H1 (cell line): ENCODE measurements around the gene EML1. TPM values are rescaled to one million over a fixed set of nuclear protein-coding genes. Genes with fewer than 3 reads are reported as not detected.

Experiments
- ATF3 ChIP-seq: IDR thresholded peaks from 2 replicates; pipeline ENCODE4 v1.6.1; 2011; ENCODE audit warnings: low read depth, mild to moderate bottlenecking, low read length; ENCODE audit not compliant: insufficient read depth
- BCL11A ChIP-seq, 2 experiments: IDR thresholded peaks; one replicate each; pipeline ENCODE4 v1.6.1; 2011; ENCODE audit warnings: low read depth in 2 of 2, low read length in 2 of 2, mild to moderate bottlenecking in 2 of 2
- BRCA1 ChIP-seq: IDR thresholded peaks from 2 replicates; pipeline ENCODE4 v1.6.1; 2012; ENCODE audit warnings: low read depth, low read length, improper control_type of control experiment
- CEBPB ChIP-seq: IDR thresholded peaks from 2 replicates; pipeline ENCODE4 v1.6.1; 2012; ENCODE audit warnings: low read depth, low read length
- CREB1 ChIP-seq: IDR thresholded peaks from 2 replicates; pipeline ENCODE4 v1.6.1; 2012; ENCODE audit warnings: inconsistent platforms
- CTBP2 ChIP-seq: IDR thresholded peaks from 2 replicates; pipeline ENCODE4 v1.7.0; 2011; ENCODE audit warnings: borderline replicate concordance, mild to moderate bottlenecking, moderate library complexity, mixed read lengths, low read length; ENCODE audit not compliant: insufficient read depth, insufficient read length
- EGR1 ChIP-seq: IDR thresholded peaks from 2 replicates; pipeline ENCODE4 v1.6.1; 2011; ENCODE audit warnings: low read depth, low read length, borderline replicate concordance
- EP300 ChIP-seq, 2 experiments: IDR thresholded peaks; 1 replicate in 1 of 2; 2 replicates in 1 of 2; pipeline ENCODE4 v1.6.1; 2011 to 2012; ENCODE audit warnings: low read depth in 2 of 2, low read length in 2 of 2, mild to moderate bottlenecking in 2 of 2, borderline replicate concordance in 1 of 2, inconsistent platforms in 1 of 2, moderate library complexity in 1 of 2
- JUN ChIP-seq: IDR thresholded peaks from 2 replicates; pipeline ENCODE4 v1.6.1; 2011; ENCODE audit warnings: low read depth, mild to moderate bottlenecking, improper control_type of control experiment, low read length
- KDM1A ChIP-seq: fragments of 200-600, 300-600 bp; sonication (generic); IDR thresholded peaks from 2 replicates; pipeline ENCODE4 v1.7.1; 2016; ENCODE audit warnings: mild to moderate bottlenecking, low read length, borderline replicate concordance
- MAFK ChIP-seq: IDR thresholded peaks from 2 replicates; pipeline ENCODE4 v1.6.1; 2012; ENCODE audit warnings: low read depth, mild to moderate bottlenecking, improper control_type of control experiment, low read length
- RAD21 ChIP-seq, 2 experiments: IDR thresholded peaks in 1 of 2; conservative IDR thresholded peaks in 1 of 2; 2 replicates each; pipeline ENCODE4 v1.6.1; 2011; ENCODE audit warnings: low read depth in 2 of 2, low read length in 2 of 2, improper control_type of control experiment in 1 of 2, inconsistent platforms in 1 of 2, mild to moderate bottlenecking in 1 of 2, moderate library complexity in 1 of 2
- RNF2 ChIP-seq: fragments of 200-900, 300-1000 bp; sonication (generic); IDR thresholded peaks from 2 replicates; pipeline ENCODE4 v1.7.1; 2016; ENCODE audit warnings: borderline replicate concordance, low read depth, mild to moderate bottlenecking, antibody characterized with exemption, low read length; ENCODE audit not compliant: poor library complexity, severe bottlenecking; ENCODE audit errors: missing control alignments
- SIN3A ChIP-seq, 2 experiments: IDR thresholded peaks in 1 of 2; conservative IDR thresholded peaks in 1 of 2; 2 replicates each; pipeline ENCODE4 v1.6.1; 2011 to 2012; ENCODE audit warnings: low read length in 2 of 2, improper control_type of control experiment in 1 of 2, low read depth in 1 of 2, mild to moderate bottlenecking in 1 of 2
- SIRT6 ChIP-seq: IDR thresholded peaks from one replicate; pipeline ENCODE4 v1.7.1; 2012; ENCODE audit warnings: low read length, inconsistent platforms
- SRF ChIP-seq: IDR thresholded peaks from 2 replicates; pipeline ENCODE4 v1.6.1; 2011; ENCODE audit warnings: mild to moderate bottlenecking, low read depth, low read length, moderate library complexity
- TBP ChIP-seq: IDR thresholded peaks from 2 replicates; pipeline ENCODE4 v1.6.1; 2011; ENCODE audit warnings: low read depth, low read length, improper control_type of control experiment
- ZNF274 ChIP-seq: IDR thresholded peaks from 2 replicates; pipeline ENCODE4 v1.7.0; 2012; ENCODE audit warnings: low read length, borderline replicate concordance; ENCODE audit errors: extremely low read depth
- polyA plus RNA-seq, 7 experiments: library from polyadenylated mRNA; depleted of rRNA in 3 of 7; stranded (reverse) in 5 of 7; unstranded in 2 of 7; fragments of >200 nt in 5 of 7; fragments of 200-250 nt in 2 of 7; gene quantifications; 1 replicate in 5 of 7; 2 replicates in 1 of 7; 4 replicates in 1 of 7; pipeline versions ENCODE4 v1.2.1 to v1.2.3, GENCODE V29; 2011 to 2013; ENCODE audit warnings: missing spikeins in 2 of 7, mixed read lengths in 2 of 7
- total RNA-seq: library from RNA; stranded (reverse); fragmentation: NEBNext Ultra II Directional; extraction: Animal tissue kit (Norgen Biotek cat#: 25700); gene quantifications from 2 replicates; pipeline ENCODE4 v1.2.1, GENCODE V29; 2021
- TF ChIP-seq, protein P1 (sequence below): IDR thresholded peaks from 2 replicates; pipeline ENCODE4 v1.6.1; 2012; ENCODE audit warnings: low read length, inconsistent platforms
- TF ChIP-seq, protein P2 (sequence below): IDR thresholded peaks from 2 replicates; pipeline ENCODE4 v1.6.1; 2012; ENCODE audit warnings: inconsistent platforms

The EML1 gene
- total and polyA plus RNA-seq, 2 of the 8 experiments (the other 6 are each of a cell fraction or from before 2014, with no cell fraction given), result 11.1 to 24.7 TPM

- TF ChIP-seq RAD21 (IDR thresholded peaks at IDR 0.05 in 1 of 2, conservative IDR thresholded peaks at IDR 0.05 in 1 of 2; ENCODE audit: low read depth in 2 of 2, low read length in 2 of 2), result no peak
- no peak for TF ChIP-seq MAFK
- TF ChIP-seq ATF3, result no peak
- no peak for TF ChIP-seq ZNF274
- TF ChIP-seq KDM1A, result no peak
- TF ChIP-seq CREB1, result no peak
- TF ChIP-seq, protein P1, sequence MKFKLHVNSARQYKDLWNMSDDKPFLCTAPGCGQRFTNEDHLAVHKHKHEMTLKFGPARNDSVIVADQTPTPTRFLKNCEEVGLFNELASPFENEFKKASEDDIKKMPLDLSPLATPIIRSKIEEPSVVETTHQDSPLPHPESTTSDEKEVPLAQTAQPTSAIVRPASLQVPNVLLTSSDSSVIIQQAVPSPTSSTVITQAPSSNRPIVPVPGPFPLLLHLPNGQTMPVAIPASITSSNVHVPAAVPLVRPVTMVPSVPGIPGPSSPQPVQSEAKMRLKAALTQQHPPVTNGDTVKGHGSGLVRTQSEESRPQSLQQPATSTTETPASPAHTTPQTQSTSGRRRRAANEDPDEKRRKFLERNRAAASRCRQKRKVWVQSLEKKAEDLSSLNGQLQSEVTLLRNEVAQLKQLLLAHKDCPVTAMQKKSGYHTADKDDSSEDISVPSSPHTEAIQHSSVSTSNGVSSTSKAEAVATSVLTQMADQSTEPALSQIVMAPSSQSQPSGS, result peak; percentile 78
- no peak for TF ChIP-seq CTBP2
- TF ChIP-seq EP300 (IDR thresholded peaks at IDR 0.05; ENCODE audit: borderline replicate concordance in 1 of 2, low read depth in 2 of 2, low read length in 2 of 2), result peak in 1 of 2 experiments; percentile 80; a peak in 1 of 3 replicates
- peak; percentile 71 to 94 for TF ChIP-seq BCL11A (IDR thresholded peaks at IDR 0.05; ENCODE audit: low read depth in 2 of 2, low read length in 2 of 2)
- TF ChIP-seq, protein P2, sequence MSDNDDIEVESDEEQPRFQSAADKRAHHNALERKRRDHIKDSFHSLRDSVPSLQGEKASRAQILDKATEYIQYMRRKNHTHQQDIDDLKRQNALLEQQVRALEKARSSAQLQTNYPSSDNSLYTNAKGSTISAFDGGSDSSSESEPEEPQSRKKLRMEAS, result no peak
- TF ChIP-seq JUN, result no peak
- no peak for TF ChIP-seq SIRT6
- TF ChIP-seq TBP, result no peak
- TF ChIP-seq CEBPB, result no peak
- TF ChIP-seq BRCA1, result no peak
- TF ChIP-seq RNF2, result no peak
- TF ChIP-seq EGR1, result 0 out of 2 replicates have a peak, but pooled peaks have one; percentile 19
- TF ChIP-seq SIN3A (conservative IDR thresholded peaks at IDR 0.05 in 1 of 2, IDR thresholded peaks at IDR 0.05 in 1 of 2; ENCODE audit: low read depth in 1 of 2, low read length in 2 of 2), result no peak
- TF ChIP-seq SRF, result no peak
These were observed 79.7 kb downstream of the EML1 start (continued) for GRCh38 chr14:99872786-99873440.
